H1 (cell line): ENCODE data around the gene TTC4. TPM values are rescaled to one million over a fixed set of nuclear protein-coding genes. Genes with fewer than 3 reads are reported as not detected.

Experiments
- CTCF ChIA-PET: fragments of 300-600 bp; sonication (Branson Sonifier 250); formaldehyde crosslinking; loops from one replicate; lab custom pipeline; 2021; ENCODE audit not compliant: partially characterized antibody; lab: Charles Lee
- POLR2A ChIA-PET: fragments of 300-600 bp; sonication (Branson Sonifier 250); formaldehyde crosslinking; loops from one replicate; lab custom pipeline; 2021; ENCODE audit warnings: inconsistent platforms; ENCODE audit not compliant: partially characterized antibody; lab: Charles Lee
- DNase-seq, 2 experiments: peaks; one replicate each; pipeline versions ENCODE4 v3.0.0 to v3.0.0-alpha.2; 2010 to 2022; ENCODE audit warnings: low spot score in 2 of 2, low read depth in 1 of 2, mixed read lengths in 1 of 2
- FAIRE-seq: peaks from 2 replicates; lab custom pipeline; 2011; peaks lifted over from hg19 to GRCh38; lab: Jason Lieb, UNC
- H2AFZ ChIP-seq: 2 replicates; pipeline ENCODE4 v1.8.1; 2012; ENCODE audit warnings: low read length, inconsistent platforms
- H2AK5ac ChIP-seq: 2 replicates; pipeline ENCODE4 v1.6.1; 2013; ENCODE audit warnings: low read depth, low read length
- H2BK120ac ChIP-seq: replicated peaks from 2 replicates; pipeline ENCODE3; 2013; ENCODE audit warnings: low read depth, low read length, inconsistent platforms
- H2BK12ac ChIP-seq: 2 replicates; pipeline ENCODE4 v1.6.1; 2013; ENCODE audit warnings: low read depth, low read length
- H2BK15ac ChIP-seq: 2 replicates; pipeline ENCODE4 v1.6.1; 2013; ENCODE audit warnings: low read length
- H2BK20ac ChIP-seq: 2 replicates; pipeline ENCODE4 v1.6.1; 2013; ENCODE audit warnings: low read length
- H2BK5ac ChIP-seq: 2 replicates; pipeline ENCODE4 v1.6.1; 2013; ENCODE audit warnings: low read depth, low read length
- H3K14ac ChIP-seq: 2 replicates; pipeline ENCODE4 v1.6.1; 2013; ENCODE audit warnings: inconsistent platforms; ENCODE audit not compliant: insufficient read length
- H3K18ac ChIP-seq: 2 replicates; pipeline ENCODE4 v1.6.1; 2013; ENCODE audit warnings: low read length; ENCODE audit errors: extremely low read depth
- H3K23ac ChIP-seq: 2 replicates; pipeline ENCODE4 v1.6.1; 2013; ENCODE audit warnings: inconsistent platforms; ENCODE audit not compliant: insufficient read length
- H3K23me2 ChIP-seq: 2 replicates; pipeline ENCODE4 v1.6.1; 2013; ENCODE audit warnings: low read depth, low read length
- H3K27ac ChIP-seq: 2 replicates; pipeline ENCODE4 v1.6.1; 2011; ENCODE audit warnings: low read depth, low read length, inconsistent platforms
- H3K27me3 ChIP-seq, 4 experiments: replicated peaks in 1 of 4; 1 replicate in 1 of 4; 2 replicates in 3 of 4; pipeline versions ENCODE4 v1.6.1 to v1.8.1; 2011 to 2013; ENCODE audit warnings: low read length in 3 of 4, mild to moderate bottlenecking in 3 of 4, inconsistent platforms in 2 of 4, mixed read lengths in 2 of 4, moderate library complexity in 1 of 4; ENCODE audit not compliant: control insufficient read depth in 3 of 4, insufficient read depth in 3 of 4; ENCODE audit errors: extremely low read depth in 1 of 4
- H3K36me3 ChIP-seq, 4 experiments: 2 replicates each; pipeline versions ENCODE4 v1.6.1 to v1.8.1; 2011 to 2013; ENCODE audit warnings: mild to moderate bottlenecking in 4 of 4, low read length in 3 of 4, moderate library complexity in 2 of 4, control low read depth in 1 of 4, inconsistent platforms in 1 of 4; ENCODE audit not compliant: insufficient read depth in 4 of 4, control insufficient read depth in 2 of 4
- H3K4ac ChIP-seq: replicated peaks from 2 replicates; pipeline ENCODE3; 2013; ENCODE audit warnings: low read length, low read depth, mixed read lengths, inconsistent platforms; ENCODE audit not compliant: insufficient read length
- H3K4me1 ChIP-seq, 4 experiments: replicated peaks in 1 of 4; 1 replicate in 1 of 4; 2 replicates in 3 of 4; pipeline versions ENCODE4 v1.6.1 to v1.8.1; 2011 to 2013; ENCODE audit warnings: low read length in 3 of 4, inconsistent platforms in 2 of 4, mixed read lengths in 1 of 4; ENCODE audit not compliant: insufficient read depth in 4 of 4, control insufficient read depth in 3 of 4
- H3K4me2 ChIP-seq, 2 experiments: 2 replicates each; pipeline versions ENCODE4 v1.6.1 to v1.8.1; 2011 to 2013; ENCODE audit warnings: low read depth in 2 of 2, low read length in 2 of 2, control low read depth in 1 of 2, inconsistent platforms in 1 of 2, mild to moderate bottlenecking in 1 of 2; ENCODE audit not compliant: insufficient read depth in 1 of 2
- H3K4me3 ChIP-seq, 4 experiments: fragments of 200-600, 300-600 bp in 1 of 4; sonication (generic), shearing (Covaris generic), sonication (Bioruptor Twin) in 1 of 4; 2 replicates each; pipeline versions ENCODE4 v1.5.1 to v1.8.1; 2011 to 2016; ENCODE audit warnings: low read length in 4 of 4, low read depth in 3 of 4, control low read depth in 2 of 4, inconsistent platforms in 2 of 4, mild to moderate bottlenecking in 2 of 4, mixed read lengths in 1 of 4, moderate library complexity in 1 of 4; ENCODE audit not compliant: insufficient read depth in 2 of 4; ENCODE audit errors: extremely low read depth in 1 of 4
- H3K56ac ChIP-seq: replicated peaks from 2 replicates; pipeline ENCODE3; 2013; ENCODE audit warnings: low read depth, mild to moderate bottlenecking, mixed read lengths, low read length, inconsistent platforms; ENCODE audit not compliant: insufficient read length
- H3K79me1 ChIP-seq: 2 replicates; pipeline ENCODE4 v1.6.1; 2013; ENCODE audit warnings: low read depth, low read length, control low read depth
- H3K79me2 ChIP-seq, 2 experiments: 2 replicates each; pipeline versions ENCODE4 v1.6.1 to v1.8.1; 2012 to 2013; ENCODE audit warnings: low read length in 2 of 2, mild to moderate bottlenecking in 2 of 2, inconsistent platforms in 1 of 2; ENCODE audit not compliant: insufficient read depth in 2 of 2, control insufficient read depth in 1 of 2
- H3K9ac ChIP-seq, 4 experiments: replicated peaks in 1 of 4; 1 replicate in 1 of 4; 2 replicates in 3 of 4; pipeline versions ENCODE4 v1.6.1 to v1.8.1; 2011 to 2013; ENCODE audit warnings: low read depth in 3 of 4, low read length in 3 of 4, control low read depth in 2 of 4, mild to moderate bottlenecking in 2 of 4, moderate library complexity in 2 of 4, inconsistent platforms in 1 of 4; ENCODE audit errors: extremely low read depth in 1 of 4
- H3K9me3 ChIP-seq, 2 experiments: 2 replicates each; pipeline versions ENCODE4 v1.6.1 to v1.8.1; 2012 to 2013; ENCODE audit warnings: mild to moderate bottlenecking in 2 of 2, moderate library complexity in 2 of 2, control low read depth in 1 of 2, inconsistent platforms in 1 of 2, low read depth in 1 of 2, low read length in 1 of 2, mixed read lengths in 1 of 2; ENCODE audit not compliant: insufficient read depth in 2 of 2
- H4K20me1 ChIP-seq, 2 experiments: replicated peaks in 1 of 2; 2 replicates each; pipeline versions ENCODE3 to v1.8.1; 2011 to 2013; ENCODE audit warnings: inconsistent platforms in 2 of 2, low read length in 2 of 2, mild to moderate bottlenecking in 1 of 2; ENCODE audit not compliant: insufficient read depth in 2 of 2, control insufficient read depth in 1 of 2
- H4K5ac ChIP-seq: 2 replicates; pipeline ENCODE4 v1.6.1; 2013; ENCODE audit warnings: low read length, low read depth, mixed read lengths, inconsistent platforms; ENCODE audit not compliant: insufficient read length
- H4K8ac ChIP-seq: 2 replicates; pipeline ENCODE4 v1.8.0; 2013; ENCODE audit warnings: mild to moderate bottlenecking, moderate library complexity, low read length, inconsistent platforms; ENCODE audit not compliant: insufficient read depth; ENCODE audit errors: extremely low read depth
- H4K91ac ChIP-seq: replicated peaks from 2 replicates; pipeline ENCODE3; 2013; ENCODE audit warnings: low read length, mixed read lengths, inconsistent platforms; ENCODE audit not compliant: insufficient read length
- BACH1 ChIP-seq: IDR thresholded peaks from 2 replicates; pipeline ENCODE4 v1.6.1; 2012; ENCODE audit warnings: low read length, improper control_type of control experiment
- CHD2 ChIP-seq: IDR thresholded peaks from 2 replicates; pipeline ENCODE4 v1.6.1; 2012; ENCODE audit warnings: low read length, improper control_type of control experiment
- EP300 ChIP-seq, 2 experiments: IDR thresholded peaks; 1 replicate in 1 of 2; 2 replicates in 1 of 2; pipeline ENCODE4 v1.6.1; 2011 to 2012; ENCODE audit warnings: low read depth in 2 of 2, low read length in 2 of 2, mild to moderate bottlenecking in 2 of 2, borderline replicate concordance in 1 of 2, inconsistent platforms in 1 of 2, moderate library complexity in 1 of 2
- EZH2 ChIP-seq: fragments of 200-600 bp; sonication (generic); IDR thresholded peaks from 2 replicates; pipeline ENCODE4 v1.7.1; 2012; ENCODE audit warnings: low read depth, mild to moderate bottlenecking, moderate library complexity, low read length, inconsistent platforms; ENCODE audit not compliant: severe bottlenecking
- KDM5A ChIP-seq: fragments of 200-600 bp; IDR thresholded peaks from 2 replicates; pipeline ENCODE4 v1.7.1; 2012; ENCODE audit warnings: mild to moderate bottlenecking, low read length, inconsistent platforms, mixed read lengths
- MAFK ChIP-seq: IDR thresholded peaks from 2 replicates; pipeline ENCODE4 v1.6.1; 2012; ENCODE audit warnings: low read depth, mild to moderate bottlenecking, improper control_type of control experiment, low read length
- NRF1 ChIP-seq: IDR thresholded peaks from 2 replicates; pipeline ENCODE4 v1.6.1; 2011; ENCODE audit warnings: mild to moderate bottlenecking, low read depth, low read length, improper control_type of control experiment
- POLR2A ChIP-seq, 2 experiments: IDR thresholded peaks; 1 replicate in 1 of 2; 2 replicates in 1 of 2; pipeline ENCODE4 v1.6.1; 2011; ENCODE audit warnings: low read depth in 2 of 2, low read length in 2 of 2, mild to moderate bottlenecking in 2 of 2; ENCODE audit errors: control extremely low read depth in 1 of 2
- RFX5 ChIP-seq: IDR thresholded peaks from 2 replicates; pipeline ENCODE4 v1.6.1; 2011; ENCODE audit warnings: low read depth, low read length, improper control_type of control experiment, borderline replicate concordance
- RNF2 ChIP-seq: fragments of 200-900, 300-1000 bp; sonication (generic); IDR thresholded peaks from 2 replicates; pipeline ENCODE4 v1.7.1; 2016; ENCODE audit warnings: borderline replicate concordance, low read depth, mild to moderate bottlenecking, antibody characterized with exemption, low read length; ENCODE audit not compliant: poor library complexity, severe bottlenecking; ENCODE audit errors: missing control alignments
- RXRA ChIP-seq: IDR thresholded peaks from 2 replicates; pipeline ENCODE4 v1.6.1; 2011; ENCODE audit warnings: low read depth, mild to moderate bottlenecking, low read length, moderate library complexity; ENCODE audit not compliant: insufficient read depth
- SUZ12 ChIP-seq: fragments of 200-600 bp; sonication (generic); IDR thresholded peaks from 2 replicates; pipeline ENCODE4 v1.6.1; 2012; ENCODE audit warnings: mild to moderate bottlenecking, inconsistent platforms, low read length, moderate library complexity, mixed read lengths
- TCF12 ChIP-seq: IDR thresholded peaks from 2 replicates; pipeline ENCODE4 v1.6.1; 2011; ENCODE audit warnings: low read depth, mild to moderate bottlenecking, low read length
- WGBS, 2 experiments: shearing (Covaris generic) in 1 of 2; methylation state at CpG; one replicate each; pipeline versions ENCODE4 v1.1.6 to v1.1.7; 2013 to 2015; ENCODE audit warnings: low lambda C conversion rate in 2 of 2, mixed read lengths in 2 of 2, inconsistent platforms in 1 of 2, low coverage in 1 of 2, missing lambda C conversion rate in 1 of 2; ENCODE audit not compliant: insufficient replicate concordance in 2 of 2, insufficient coverage in 1 of 2, insufficient read length in 1 of 2; ENCODE audit errors: extremely low coverage in 1 of 2, missing lambda C conversion rate in 1 of 2; 5-methylcytosine and 5-hydroxymethylcytosine counted together
- polyA plus RNA-seq, 7 experiments: library from polyadenylated mRNA; depleted of rRNA in 3 of 7; stranded (reverse) in 5 of 7; unstranded in 2 of 7; fragments of >200 nt in 5 of 7; fragments of 200-250 nt in 2 of 7; gene quantifications; 1 replicate in 5 of 7; 2 replicates in 1 of 7; 4 replicates in 1 of 7; pipeline versions ENCODE4 v1.2.1 to v1.2.3, GENCODE V29; 2011 to 2013; ENCODE audit warnings: missing spikeins in 2 of 7, mixed read lengths in 2 of 7
- total RNA-seq: library from RNA; stranded (reverse); fragmentation: NEBNext Ultra II Directional; extraction: Animal tissue kit (Norgen Biotek cat#: 25700); gene quantifications from 2 replicates; pipeline ENCODE4 v1.2.1, GENCODE V29; 2021

TTC4 gene
- total and polyA plus RNA-seq, 2 of the 8 experiments (the other 6 are each of a cell fraction or from before 2014, with no cell fraction given): 21.0 to 25.1 TPM

DNA sequence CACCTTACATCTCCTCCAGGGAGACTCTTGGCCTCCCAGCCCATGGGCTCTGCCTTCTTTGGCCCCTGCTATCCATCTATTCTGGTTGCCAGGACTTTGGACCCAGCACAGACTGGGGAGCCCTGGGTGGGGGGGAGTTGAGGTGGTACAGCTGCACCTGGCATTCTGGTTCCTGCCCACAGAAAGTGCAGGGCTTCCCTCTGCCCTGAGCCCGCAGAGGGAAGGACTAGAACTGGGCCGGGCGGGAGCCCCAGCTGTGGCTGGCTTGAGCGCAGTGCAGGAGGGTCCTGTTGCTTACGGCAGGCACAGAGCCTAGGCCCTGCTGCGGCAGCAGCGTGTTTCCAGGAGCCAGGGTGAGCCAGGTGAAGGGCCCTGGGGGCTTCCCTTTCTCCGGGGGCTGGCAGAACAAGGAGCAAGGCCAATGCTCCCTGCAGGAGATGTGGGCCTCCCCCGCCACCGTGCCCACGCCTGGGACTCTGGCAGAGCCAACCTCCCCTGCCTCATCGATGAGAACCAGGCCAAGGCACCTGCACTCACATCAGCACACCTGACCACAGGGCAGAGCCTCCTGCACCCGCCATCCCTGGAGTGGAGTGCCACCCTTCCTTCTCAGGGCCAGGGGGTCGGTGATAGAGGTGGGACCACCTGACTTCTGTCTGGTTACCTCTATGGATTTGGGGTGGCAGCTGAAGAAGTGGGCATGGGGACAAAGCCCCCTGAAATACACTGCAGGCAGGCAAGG is 32.6 kb downstream of the TTC4 start:
- TF ChIP-seq POLR2A (IDR thresholded peaks at IDR 0.05; ENCODE audit: control extremely low read depth in 1 of 2, low read depth in 2 of 2, low read length in 2 of 2) (no peak), TCF12 (no peak), RFX5 (no peak), KDM5A (no peak), CHD2 (no peak), NRF1 (no peak), EZH2 (no peak), MAFK (no peak), BACH1 (no peak), SUZ12 (no peak), RNF2 (no peak), EP300 (IDR thresholded peaks at IDR 0.05; ENCODE audit: borderline replicate concordance in 1 of 2, low read depth in 2 of 2, low read length in 2 of 2) (no peak), RXRA (no peak)
- H3K27ac ChIP-seq: no peak overlapping the region
- no peak overlapping the region for H2AFZ ChIP-seq
- no peak overlapping the region for H3K9ac ChIP-seq
- peaks cover 0 to 5% (median 2%) of the 10 kb centered on the region in 4 experiments; a peak in 3 of 7 replicates for H3K4me1 ChIP-seq
- FAIRE-seq (no peak), DNase-seq (no peak)
- no peak overlapping the region for H4K8ac ChIP-seq
- H3K23ac ChIP-seq: no peak overlapping the region
- no peak overlapping the region for H2AK5ac ChIP-seq
- H4K20me1 ChIP-seq: peaks cover 0 to 7% of the 10 kb centered on the region in 2 experiments
- H2BK120ac ChIP-seq: no peak overlapping the region
- H3K9me3 ChIP-seq: no peaks in the 10 kb centered on the region
- no peak overlapping the region for H2BK15ac ChIP-seq
- 0 out of 8 replicates have a peak, but pooled peaks cover 0 to 1% (median 0%) of the 10 kb centered on the region in 4 experiments for H3K36me3 ChIP-seq
- no peak overlapping the region for H2BK20ac ChIP-seq
- H2BK12ac ChIP-seq: no peak overlapping the region
- H3K79me2 ChIP-seq: no peaks in the 10 kb centered on the region
- ChIA-PET CTCF (interaction anchor here (0.6 kb wide), 1 partner anchor 139 kb away, joined by 3 read pairs; no protein-coding TSS in a partner anchor), POLR2A (no interaction called here)
- no peak overlapping the region for H4K5ac ChIP-seq
- no peak overlapping the region for H4K91ac ChIP-seq
- H3K56ac ChIP-seq: no peak overlapping the region
- no peak overlapping the region for H3K4me3 ChIP-seq
- no peak overlapping the region for H3K14ac ChIP-seq
- H2BK5ac ChIP-seq: no peak overlapping the region
- H3K23me2 ChIP-seq: no peaks in the 10 kb centered on the region
- 85% methylated on average over 14 of the region's 14 CpGs; no CpG with 5 or more reads in 1 of the 2 experiments for WGBS, 2 experiments
- no peak overlapping the region for H3K4ac ChIP-seq
- H3K79me1 ChIP-seq: no peaks in the 10 kb centered on the region
- no peak overlapping the region for H3K18ac ChIP-seq
- no peaks in the 10 kb centered on the region for H3K27me3 ChIP-seq
- no peak overlapping the region for H3K4me2 ChIP-seq
